ENCODE results near the gene SLC13A4. TPM values are rescaled to one million over a fixed set of nuclear protein-coding genes. Genes with fewer than 3 reads are reported as not detected.

The SLC13A4 gene
- total and polyA plus RNA-seq, 2 of the 13 experiments (the other 11 are each of a cell fraction or from before 2014, with no cell fraction given): 0.04 TPM; not detected in 1

- H3K36me3 ChIP-seq (replicated peaks in 1 of 2; ENCODE audit: control insufficient read depth in 1 of 2, insufficient read depth in 2 of 2, low read length in 2 of 2): no peaks in the 10 kb centered on the region
- H3K4me2 ChIP-seq (ENCODE audit: low read depth, low read length): no peak overlapping the region
- H3K9me3 ChIP-seq (ENCODE audit: low read length): no peaks in the 10 kb centered on the region
- H3K27ac ChIP-seq (ENCODE audit: extremely low read length, insufficient read depth, low read length): no peak overlapping the region
- intact Hi-C loops (cut with micrococcal nuclease; ENCODE audit: unreplicated experiment): no loop called here
- no peak overlapping the region for H2AFZ ChIP-seq (ENCODE audit: low read length)
- DNase-seq (ENCODE audit: low spot score) (no peak), FAIRE-seq (no peak), ATAC-seq (no peak)
- TF ChIP-seq ZHX2 (IDR thresholded peaks at IDR 0.05; ENCODE audit: low read depth): no peak
- no peak for TF ChIP-seq ZHX2 (CRISPR knock-in tag; IDR thresholded peaks at IDR 0.05; ENCODE audit: borderline replicate concordance)
- no peak for TF ChIP-seq DNMT1 (CRISPR knock-in tag; IDR thresholded peaks at IDR 0.05)
- TF ChIP-seq SAP130 (CRISPR knock-in tag; IDR thresholded peaks at IDR 0.05; ENCODE audit: low read depth): no peak
- no peak for TF ChIP-seq ZNF550 (CRISPR knock-in tag; IDR thresholded peaks at IDR 0.05; ENCODE audit: borderline replicate concordance)
- no peak for TF ChIP-seq PATZ1 (CRISPR knock-in tag; IDR thresholded peaks at IDR 0.05)
- TF ChIP-seq MLX (CRISPR knock-in tag; IDR thresholded peaks at IDR 0.05): no peak
- no peak for TF ChIP-seq SIN3B (IDR thresholded peaks at IDR 0.05; ENCODE audit: low read length)
- no peak for TF ChIP-seq KDM2A (CRISPR knock-in tag; IDR thresholded peaks at IDR 0.05; ENCODE audit: borderline replicate concordance, low read depth)
- no peak for TF ChIP-seq HINFP (CRISPR knock-in tag; IDR thresholded peaks at IDR 0.05; ENCODE audit: low read depth)
- TF ChIP-seq NFIB (CRISPR knock-in tag; IDR thresholded peaks at IDR 0.05; ENCODE audit: borderline replicate concordance): no peak
- no peak for TF ChIP-seq ZNF780A (CRISPR knock-in tag; IDR thresholded peaks at IDR 0.05)
- H3K79me2 ChIP-seq (ENCODE audit: insufficient read depth, low read length): no peaks in the 10 kb centered on the region
- H3K9ac ChIP-seq (ENCODE audit: insufficient read depth, low read depth, low read length): no peak overlapping the region
- ChIA-PET POLR2A (no interaction called here), CTCF (ENCODE audit: low intra/inter-chr PET ratio, low total read pairs) (no interaction called here)
- no peak overlapping the region for H3K4me3 ChIP-seq (replicated peaks in 1 of 3; ENCODE audit: insufficient read depth in 1 of 3, low read depth in 2 of 3, low read length in 3 of 3)
- H4K20me1 ChIP-seq (ENCODE audit: insufficient read depth, low read length): no peaks in the 10 kb centered on the region
- in situ Hi-C loops (cut with HindIII; ENCODE audit: extremely low pct_ligation_motif_present, low pct_unique_long_range_greater_than_20kb): no loop called here
- no TSS peak for BruUV-seq (replicated peaks)
- peaks cover 2 to 47% of the 10 kb centered on the region in 2 experiments; a peak in 3 of 5 replicates for H3K27me3 ChIP-seq (ENCODE audit: control insufficient read depth in 1 of 2, insufficient read depth in 2 of 2, low read length in 2 of 2)
- WGBS (ENCODE audit: low lambda C conversion rate): 1% methylated on average over 4 of the region's 4 CpGs
- peaks cover 5% of the 10 kb centered on the region; the same call in 1 of the 2 replicates for H3K4me1 ChIP-seq (ENCODE audit: insufficient read depth, low read length)
These were observed 31.5 kb upstream of the SLC13A4 start for GRCh38 chr7:135759532-135759931.

Data from HepG2 (cell line).